HL-60 (cell line): ENCODE results near the gene CHAD.
"Not testable (repeated sequence)": the region's sequence is repeated elsewhere in the genome, so short reads cannot be mapped to it uniquely, and the experiment has no call there.

Experiments used
- DNase-seq, 2 experiments: peaks; one replicate each; pipeline ENCODE4 v3.0.0-alpha.2; 2010 to 2020; ENCODE audit warnings: low read depth in 1 of 2, low spot score in 1 of 2
- H3K27ac ChIP-seq: fragments of 250-450 bp; sonication (Bioruptor Pico); replicated peaks from 2 replicates; pipeline ENCODE4 v1.5.1; 2020; ENCODE audit warnings: mild to moderate bottlenecking, moderate library complexity
- H3K27me3 ChIP-seq: fragments of 250-450 bp; sonication (Bioruptor Pico); 2 replicates; pipeline ENCODE4 v1.5.1; 2021; ENCODE audit warnings: mild to moderate bottlenecking, moderate library complexity; ENCODE audit not compliant: insufficient read depth, poor library complexity, severe bottlenecking
- H3K4me3 ChIP-seq: replicated peaks from 2 replicates; pipeline ENCODE4 v1.5.1; 2011; ENCODE audit warnings: mild to moderate bottlenecking, control low read depth, low read length; ENCODE audit not compliant: insufficient read depth
- CTCF ChIP-seq: IDR thresholded peaks from one replicate; pipeline ENCODE4 v1.5.1; 2011; ENCODE audit warnings: low read length, control low read depth, inconsistent platforms; ENCODE audit not compliant: insufficient read depth
- GABPA ChIP-seq: IDR thresholded peaks from 2 replicates; pipeline ENCODE4 v1.6.1; 2012; ENCODE audit warnings: low read depth
- POLR2AphosphoS5 ChIP-seq: IDR thresholded peaks from 2 replicates; pipeline ENCODE4 v1.6.1; 2012; ENCODE audit warnings: low read depth
- REST ChIP-seq: IDR thresholded peaks from 2 replicates; pipeline ENCODE4 v1.6.1; 2012; ENCODE audit warnings: low read depth; ENCODE audit not compliant: insufficient replicate concordance
- SPI1 ChIP-seq: IDR thresholded peaks from 2 replicates; pipeline ENCODE4 v1.6.1; 2012; ENCODE audit warnings: low read depth, mild to moderate bottlenecking, borderline replicate concordance

CHAD gene

GRCh38 chr17:50475362-50475761 is 6.7 kb upstream of the CHAD start:
- DNase-seq, result no peak
- TF ChIP-seq SPI1 (no peak), CTCF (no peak), POLR2AphosphoS5 (no peak), REST (no peak), GABPA (no peak)
- Histone ChIP-seq H3K27ac (no peak overlapping the region), H3K27me3 (no peaks in the 10 kb centered on the region), H3K4me3 (no peak overlapping the region)

- DNase-seq, result no peak
- TF ChIP-seq SPI1 (no peak), GABPA (no peak), REST (no peak), POLR2AphosphoS5 (no peak), CTCF (no peak)
- Histone ChIP-seq H3K4me3 (no peak overlapping the region), H3K27ac (no peak overlapping the region), H3K27me3 (peaks cover 4% of the 10 kb centered on the region)
Measured at GRCh38 chr17:50474523-50474922, 5.8 kb upstream of the CHAD start.

GRCh38 chr17:50473901-50474300 is 5.2 kb upstream of the CHAD start:
- no peak overlapping the region for H3K27ac ChIP-seq
- peaks cover 10% of the 10 kb centered on the region for H3K27me3 ChIP-seq
- TF ChIP-seq GABPA, result no peak
- no peak for TF ChIP-seq CTCF
- H3K4me3 ChIP-seq, result no peak overlapping the region
- DNase-seq, result no peak

DNA sequence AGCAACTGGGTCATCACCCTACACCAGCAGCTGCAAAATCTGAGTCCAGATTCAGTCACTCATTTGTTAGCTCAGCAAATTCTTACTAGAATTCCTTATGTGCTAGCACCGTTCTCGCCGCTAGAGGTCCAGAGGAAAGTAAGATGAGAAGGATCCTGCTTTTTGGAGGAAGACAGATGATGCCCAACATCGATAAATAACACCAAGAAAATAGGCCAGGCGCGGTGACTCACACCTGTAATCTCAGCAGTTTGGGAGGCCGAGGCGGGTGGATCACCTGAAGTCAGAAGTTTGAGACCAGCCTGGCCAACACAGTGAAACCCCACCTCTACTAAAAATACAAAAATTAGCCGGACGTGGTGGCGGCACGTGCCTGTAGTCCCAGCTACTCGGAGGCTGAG is 4.1 kb upstream of the CHAD start:
- peaks cover 21% of the 10 kb centered on the region for H3K27me3 ChIP-seq

More for the DNA sequence above, 4.1 kb upstream of the CHAD start:
- H3K27ac ChIP-seq, DNase-seq, H3K4me3 ChIP-seq: not testable (repeated sequence)
